ENCODE results near the gene IL11RA.

The IL11RA gene

GRCh38 chr9:34687276-34688030 is 35.5 kb downstream of the IL11RA start:
- no peak for DNase-seq (ENCODE audit: low read depth)

GRCh38 chr9:34688329-34689115 is 36.5 kb downstream of the IL11RA start:
- no peak for DNase-seq (ENCODE audit: low read depth)

GRCh38 chr9:34689116-34689470 is 37.1 kb downstream of the IL11RA start:
- no peak for DNase-seq (ENCODE audit: low read depth)

GRCh38 chr9:34689512-34689911 is 37.5 kb downstream of the IL11RA start:
- no peak for DNase-seq (ENCODE audit: low read depth)

- no peak for DNase-seq (ENCODE audit: low read depth)
Measured at GRCh38 chr9:34690983-34691935, 39.3 kb downstream of the IL11RA start, which contains the start of gene CCL19. Gene CCL19 (minus strand): TSS chr9:34691276. CDS start chr9:34691139, 137 bp downstream.

GRCh38 chr9:34691936-34692315 is 39.9 kb downstream of the IL11RA start:
- no peak for DNase-seq (ENCODE audit: low read depth)

- no peak for DNase-seq (ENCODE audit: low read depth)
Measured at GRCh38 chr9:34693560-34693959, 41.6 kb downstream of the IL11RA start.

- DNase-seq (ENCODE audit: low read depth), result no peak
Measured at GRCh38 chr9:34694811-34695210, 42.8 kb downstream of the IL11RA start.

- peak; percentile 14 for DNase-seq (ENCODE audit: low read depth)
Measured at GRCh38 chr9:34701023-34701768, 49.2 kb downstream of the IL11RA start.

GRCh38 chr9:34701769-34702736 is 50.1 kb downstream of the IL11RA start:
- peak; percentile 45 for DNase-seq (ENCODE audit: low read depth)

GRCh38 chr9:34707130-34707529 is 55.1 kb downstream of the IL11RA start:
- no peak for DNase-seq (ENCODE audit: low read depth)

GRCh38 chr9:34709196-34709978 is 57.4 kb downstream of the IL11RA start:
- no peak for DNase-seq (ENCODE audit: low read depth)

- DNase-seq (ENCODE audit: low read depth), result no peak
Measured at GRCh38 chr9:34710023-34710422, 58.0 kb downstream of the IL11RA start, which contains the start of gene CCL21. Gene CCL21 (minus strand): TSS chr9:34710136. CDS start chr9:34710066, 70 bp downstream.
